ENCODE data around the gene TRMT11. TPM values are rescaled to one million over a fixed set of nuclear protein-coding genes. Genes with fewer than 3 reads are reported as not detected.

Gene TRMT11
- total and polyA plus RNA-seq, 2 of the 13 experiments (the other 11 are each of a cell fraction or from before 2014, with no cell fraction given), result 42.2 to 81.9 TPM

DNA sequence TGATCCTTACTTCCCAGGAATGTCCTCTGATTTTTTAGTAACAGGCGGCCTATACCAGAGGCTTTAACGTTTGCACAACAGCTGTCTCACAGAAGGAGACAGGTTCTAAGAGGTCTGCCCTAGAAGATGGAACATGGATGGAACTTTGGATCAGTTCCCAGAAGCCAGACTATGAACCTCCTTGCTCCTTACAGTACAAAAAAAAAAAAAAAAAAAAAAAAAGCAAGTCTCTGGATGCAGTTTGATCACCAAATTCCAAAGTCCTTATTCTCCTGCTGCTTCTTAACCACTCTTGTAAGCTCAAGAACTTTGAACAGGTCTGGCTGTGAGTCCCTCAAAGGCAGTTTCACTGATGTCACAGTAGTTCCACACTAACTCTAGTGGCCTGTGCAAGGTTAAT is 2.0 kb upstream of the TRMT11 start:
- CTCF ChIA-PET (ENCODE audit: low intra/inter-chr PET ratio, low total read pairs), result no interaction called here
- POLR2A ChIA-PET, result interaction anchor here (1.2 to 5.4 kb wide), 4 partner anchors 11 to 194 kb away, joined by 3 to 71 read pairs (median 7); partner anchors contain the start of genes HINT3 and NCOA7
- Histone ChIP-seq H3K36me3 (replicated peaks in 1 of 2; ENCODE audit: control insufficient read depth in 1 of 2, insufficient read depth in 2 of 2, low read length in 2 of 2) (no peaks in the 10 kb centered on the region), H3K9me3 (ENCODE audit: low read length) (no peaks in the 10 kb centered on the region), H3K4me2 (ENCODE audit: low read depth, low read length) (no peak overlapping the region), H3K9ac (ENCODE audit: insufficient read depth, low read depth, low read length) (no peak overlapping the region), H4K20me1 (ENCODE audit: insufficient read depth, low read length) (no peaks in the 10 kb centered on the region; the same call in 1 of the 2 replicates), H2AFZ (ENCODE audit: low read length) (no peak overlapping the region), H3K27me3 (ENCODE audit: control insufficient read depth in 1 of 2, insufficient read depth in 2 of 2, low read length in 2 of 2) (no peaks in the 10 kb centered on the region; a peak in 1 of 5 replicates), H3K4me3 (replicated peaks in 1 of 3; ENCODE audit: insufficient read depth in 1 of 3, low read depth in 2 of 3, low read length in 3 of 3) (no peak overlapping the region), H3K4me1 (ENCODE audit: insufficient read depth, low read length) (peaks cover 41% of the 10 kb centered on the region), H3K79me2 (ENCODE audit: insufficient read depth, low read length) (peaks cover 35% of the 10 kb centered on the region), H3K27ac (ENCODE audit: extremely low read length, insufficient read depth, low read length) (no peak overlapping the region)
- FAIRE-seq (no peak), DNase-seq (ENCODE audit: low spot score) (no peak), ATAC-seq (no peak)
- intact Hi-C loops (cut with micrococcal nuclease; ENCODE audit: unreplicated experiment) (no loop called here), in situ Hi-C loops (cut with HindIII; ENCODE audit: extremely low pct_ligation_motif_present, low pct_unique_long_range_greater_than_20kb) (no loop called here)
- no TSS peak for BruUV-seq (replicated peaks)
- WGBS (ENCODE audit: low lambda C conversion rate), result 68% methylated on average over 2 of the region's 2 CpGs
- TF ChIP-seq ZNF484 (CRISPR knock-in tag; IDR thresholded peaks at IDR 0.05; ENCODE audit: borderline replicate concordance, low read depth), result no peak
- TF ChIP-seq BHLHE40 (IDR thresholded peaks at IDR 0.05; ENCODE audit: low read length), result no peak
- no peak for TF ChIP-seq ZNF598 (CRISPR knock-in tag; IDR thresholded peaks at IDR 0.05; ENCODE audit: borderline replicate concordance)
- TF ChIP-seq NKX3-1 (CRISPR knock-in tag; IDR thresholded peaks at IDR 0.05), result no peak
- no peak for TF ChIP-seq SIX1 (CRISPR knock-in tag; IDR thresholded peaks at IDR 0.05; ENCODE audit: borderline replicate concordance)
- no peak for TF ChIP-seq ZNF329 (CRISPR knock-in tag; IDR thresholded peaks at IDR 0.05; ENCODE audit: low read depth)
- no peak for TF ChIP-seq FOXO1 (CRISPR knock-in tag; IDR thresholded peaks at IDR 0.05)
- no peak for TF ChIP-seq HMG20B (CRISPR knock-in tag; conservative IDR thresholded peaks at IDR 0.05)
- TF ChIP-seq MAF1 (CRISPR knock-in tag; IDR thresholded peaks at IDR 0.05; ENCODE audit: borderline replicate concordance), result no peak
- no peak for TF ChIP-seq TBL1XR1 (IDR thresholded peaks at IDR 0.05; ENCODE audit: borderline replicate concordance, low read length, partially characterized antibody)
- TF ChIP-seq, protein P1, sequence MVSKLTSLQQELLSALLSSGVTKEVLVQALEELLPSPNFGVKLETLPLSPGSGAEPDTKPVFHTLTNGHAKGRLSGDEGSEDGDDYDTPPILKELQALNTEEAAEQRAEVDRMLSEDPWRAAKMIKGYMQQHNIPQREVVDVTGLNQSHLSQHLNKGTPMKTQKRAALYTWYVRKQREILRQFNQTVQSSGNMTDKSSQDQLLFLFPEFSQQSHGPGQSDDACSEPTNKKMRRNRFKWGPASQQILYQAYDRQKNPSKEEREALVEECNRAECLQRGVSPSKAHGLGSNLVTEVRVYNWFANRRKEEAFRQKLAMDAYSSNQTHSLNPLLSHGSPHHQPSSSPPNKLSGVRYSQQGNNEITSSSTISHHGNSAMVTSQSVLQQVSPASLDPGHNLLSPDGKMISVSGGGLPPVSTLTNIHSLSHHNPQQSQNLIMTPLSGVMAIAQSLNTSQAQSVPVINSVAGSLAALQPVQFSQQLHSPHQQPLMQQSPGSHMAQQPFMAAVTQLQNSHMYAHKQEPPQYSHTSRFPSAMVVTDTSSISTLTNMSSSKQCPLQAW (CRISPR knock-in tag; IDR thresholded peaks at IDR 0.05), result no peak
- no peak for TF ChIP-seq MTF2 (CRISPR knock-in tag; IDR thresholded peaks at IDR 0.05; ENCODE audit: borderline replicate concordance)
- TF ChIP-seq CBX5 (CRISPR knock-in tag; IDR thresholded peaks at IDR 0.05; ENCODE audit: borderline replicate concordance), result no peak
- no peak for TF ChIP-seq ZNF609 (CRISPR knock-in tag; IDR thresholded peaks at IDR 0.05; ENCODE audit: borderline replicate concordance)
- TF ChIP-seq, protein P2, sequence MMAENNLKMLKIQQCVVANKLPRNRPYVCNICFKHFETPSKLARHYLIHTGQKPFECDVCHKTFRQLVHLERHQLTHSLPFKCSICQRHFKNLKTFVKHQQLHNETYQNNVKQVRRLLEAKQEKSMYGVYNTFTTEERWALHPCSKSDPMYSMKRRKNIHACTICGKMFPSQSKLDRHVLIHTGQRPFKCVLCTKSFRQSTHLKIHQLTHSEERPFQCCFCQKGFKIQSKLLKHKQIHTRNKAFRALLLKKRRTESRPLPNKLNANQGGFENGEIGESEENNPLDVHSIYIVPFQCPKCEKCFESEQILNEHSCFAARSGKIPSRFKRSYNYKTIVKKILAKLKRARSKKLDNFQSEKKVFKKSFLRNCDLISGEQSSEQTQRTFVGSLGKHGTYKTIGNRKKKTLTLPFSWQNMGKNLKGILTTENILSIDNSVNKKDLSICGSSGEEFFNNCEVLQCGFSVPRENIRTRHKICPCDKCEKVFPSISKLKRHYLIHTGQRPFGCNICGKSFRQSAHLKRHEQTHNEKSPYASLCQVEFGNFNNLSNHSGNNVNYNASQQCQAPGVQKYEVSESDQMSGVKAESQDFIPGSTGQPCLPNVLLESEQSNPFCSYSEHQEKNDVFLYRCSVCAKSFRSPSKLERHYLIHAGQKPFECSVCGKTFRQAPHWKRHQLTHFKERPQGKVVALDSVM (CRISPR knock-in tag; IDR thresholded peaks at IDR 0.05), result no peak
- TF ChIP-seq, protein P3, sequence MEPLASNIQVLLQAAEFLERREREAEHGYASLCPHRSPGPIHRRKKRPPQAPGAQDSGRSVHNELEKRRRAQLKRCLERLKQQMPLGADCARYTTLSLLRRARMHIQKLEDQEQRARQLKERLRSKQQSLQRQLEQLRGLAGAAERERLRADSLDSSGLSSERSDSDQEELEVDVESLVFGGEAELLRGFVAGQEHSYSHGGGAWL (CRISPR knock-in tag; IDR thresholded peaks at IDR 0.05), result no peak

Measured in HepG2 (cell line).